HepG2 (cell line): ENCODE data around the gene GSC2. TPM values are rescaled to one million over a fixed set of nuclear protein-coding genes. Genes with fewer than 3 reads are reported as not detected.

Source experiments
- ATAC-seq: fragments of 200-7000 bp; cut with Tn5 transposase; 3 replicates; pipeline ENCODE4 v1.9.1; 2020; ENCODE audit warnings: mild to moderate bottlenecking, moderate library complexity
- BruUV-seq: library from RNA; stranded (reverse); fragments of 400-500 nt; replicated peaks from 2 replicates; lab custom pipeline; 2021; lab: Mats Ljungman, UMichigan
- CTCF ChIA-PET: fragments of 300-600 bp; formaldehyde crosslinking; extraction: SDS; loops from one replicate; lab custom pipeline; 2021; ENCODE audit warnings: low total read pairs, inconsistent platforms, low intra/inter-chr PET ratio; lab: Yijun Ruan, JAX
- POLR2A ChIA-PET: fragments of 350-600 bp; sonication (Branson Sonifier 250); formaldehyde crosslinking; loops from one replicate; lab custom pipeline; 2020; ENCODE audit warnings: antibody characterized with exemption, inconsistent platforms; lab: Yijun Ruan, JAX
- DNase-seq: peaks from one replicate; pipeline ENCODE4 v3.0.0-alpha.2; 2015; ENCODE audit warnings: low spot score
- FAIRE-seq: peaks from 3 replicates; lab custom pipeline; 2011; peaks lifted over from hg19 to GRCh38; lab: Jason Lieb, UNC
- H2AFZ ChIP-seq: one replicate; pipeline ENCODE4 v1.6.1; 2011; ENCODE audit warnings: low read length, inconsistent platforms
- H3K27ac ChIP-seq: fragments of 300-600 bp; 3 replicates; pipeline ENCODE4 v1.8.0; 2011; ENCODE audit warnings: mixed run types, mild to moderate bottlenecking, mixed read lengths, low read length, inconsistent platforms; ENCODE audit not compliant: insufficient read depth; ENCODE audit errors: extremely low read length
- H3K27me3 ChIP-seq, 2 experiments: fragments of 200-600 bp in 1 of 2; 2 replicates in 1 of 2; 3 replicates in 1 of 2; pipeline versions ENCODE4 v1.6.0 to v1.8.0; 2011; ENCODE audit warnings: low read length in 2 of 2, mild to moderate bottlenecking in 2 of 2, moderate library complexity in 2 of 2, inconsistent platforms in 1 of 2; ENCODE audit not compliant: insufficient read depth in 2 of 2, control insufficient read depth in 1 of 2
- H3K36me3 ChIP-seq, 2 experiments: fragments of 200-600 bp in 1 of 2; replicated peaks in 1 of 2; 2 replicates in 1 of 2; 3 replicates in 1 of 2; pipeline versions ENCODE4 v1.5.1 to v1.8.0; 2011; ENCODE audit warnings: low read length in 2 of 2, inconsistent platforms in 1 of 2; ENCODE audit not compliant: insufficient read depth in 2 of 2, control insufficient read depth in 1 of 2
- H3K4me1 ChIP-seq: 2 replicates; pipeline ENCODE4 v1.5.1; 2012; ENCODE audit warnings: low read length, inconsistent platforms; ENCODE audit not compliant: insufficient read depth
- H3K4me2 ChIP-seq: 2 replicates; pipeline ENCODE4 v1.6.0; 2011; ENCODE audit warnings: low read depth, low read length, inconsistent platforms
- H3K4me3 ChIP-seq, 3 experiments: fragments of 200-600 bp in 1 of 3; sonication (generic), shearing (Covaris generic) in 1 of 3; replicated peaks in 1 of 3; 2 replicates each; pipeline ENCODE4 v1.5.1; 2011 to 2016; ENCODE audit warnings: low read length in 3 of 3, inconsistent platforms in 2 of 3, low read depth in 2 of 3, mild to moderate bottlenecking in 2 of 3, control low read depth in 1 of 3, mixed read lengths in 1 of 3; ENCODE audit not compliant: insufficient read depth in 1 of 3
- H3K79me2 ChIP-seq: one replicate; pipeline ENCODE4 v1.6.1; 2011; ENCODE audit warnings: low read length, inconsistent platforms; ENCODE audit not compliant: insufficient read depth
- H3K9ac ChIP-seq: 2 replicates; pipeline ENCODE4 v1.6.0; 2011; ENCODE audit warnings: mild to moderate bottlenecking, low read depth, low read length, inconsistent platforms; ENCODE audit not compliant: insufficient read depth
- H3K9me3 ChIP-seq: 2 replicates; pipeline ENCODE4 v1.5.1; 2012; ENCODE audit warnings: mild to moderate bottlenecking, low read length
- H4K20me1 ChIP-seq: 2 replicates; pipeline ENCODE4 v1.6.0; 2011; ENCODE audit warnings: inconsistent platforms, mild to moderate bottlenecking, low read length, moderate library complexity; ENCODE audit not compliant: insufficient read depth
- E2F5 ChIP-seq: sonication (generic); formaldehyde crosslinking; conservative IDR thresholded peaks from 2 replicates; pipeline ENCODE4 v1.4.0; 2020; ENCODE audit warnings: missing genetic modification reagents
- NFAT5 ChIP-seq: sonication (generic); formaldehyde crosslinking; IDR thresholded peaks from 2 replicates; pipeline ENCODE4 v1.4.0; 2020; ENCODE audit warnings: missing genetic modification reagents
- SIX1 ChIP-seq: sonication (generic); formaldehyde crosslinking; IDR thresholded peaks from 2 replicates; pipeline ENCODE4 v1.4.0; 2020; ENCODE audit warnings: missing genetic modification reagents, borderline replicate concordance
- YY1 ChIP-seq: IDR thresholded peaks from 2 replicates; pipeline ENCODE4 v1.6.1; 2011; ENCODE audit warnings: low read length, low read depth, moderate library complexity, mild to moderate bottlenecking; ENCODE audit not compliant: insufficient read depth, insufficient replicate concordance
- ZFP41 ChIP-seq: sonication (generic); formaldehyde crosslinking; IDR thresholded peaks from 2 replicates; pipeline ENCODE4 v1.4.0; 2020; ENCODE audit warnings: mild to moderate bottlenecking, missing genetic modification reagents, borderline replicate concordance
- ZMYM4 ChIP-seq: sonication (generic); formaldehyde crosslinking; IDR thresholded peaks from 2 replicates; pipeline ENCODE4 v1.8.1; 2023; ENCODE audit warnings: mild to moderate bottlenecking, missing genetic modification reagents
- ZNF230 ChIP-seq: sonication (generic); formaldehyde crosslinking; IDR thresholded peaks from 2 replicates; pipeline ENCODE4 v1.4.0; 2020; ENCODE audit warnings: mild to moderate bottlenecking, missing genetic modification reagents
- ZNF34 ChIP-seq: sonication (generic); formaldehyde crosslinking; IDR thresholded peaks from 2 replicates; pipeline ENCODE4 v1.4.0; 2020; ENCODE audit warnings: mild to moderate bottlenecking, missing genetic modification reagents, borderline replicate concordance
- ZNF788 ChIP-seq: sonication (generic); formaldehyde crosslinking; IDR thresholded peaks from 2 replicates; pipeline ENCODE4 v1.5.0; 2020; ENCODE audit warnings: mild to moderate bottlenecking, missing genetic modification reagents, borderline replicate concordance
- ZNF792 ChIP-seq: IDR thresholded peaks from 2 replicates; pipeline ENCODE4 v1.6.1; 2016
- WGBS: methylation state at CpG from one replicate; pipeline ENCODE4 v1.1.6; 2017; ENCODE audit warnings: low lambda C conversion rate; 5-methylcytosine and 5-hydroxymethylcytosine counted together
- in situ Hi-C: cut with HindIII; loops from 2 replicates; pipeline ENCODE4 v1.10.0; 2017; ENCODE audit warnings: low pct_unique_long_range_greater_than_20kb; ENCODE audit not compliant: extremely low pct_ligation_motif_present
- intact Hi-C: fragments of 100-400 bp; cut with micrococcal nuclease; formaldehyde crosslinking; loops from one replicate; pipeline ENCODE4 v1.10.0; 2022; ENCODE audit not compliant: unreplicated experiment
- polyA plus RNA-seq, 8 experiments: library from polyadenylated mRNA; depleted of rRNA in 3 of 8; stranded (reverse) in 7 of 8; unstranded in 1 of 8; fragments of >200 nt; fragmentation: Illumina TruSeq in 4 of 8; extraction: Trizol in 4 of 8; gene quantifications; 2 replicates each; pipeline versions ENCODE4 v1.2.1 to v1.2.3, GENCODE V29; 2011 to 2016; ENCODE audit warnings: low read depth in 4 of 8, missing spikeins in 1 of 8, mixed read lengths in 1 of 8; ENCODE audit not compliant: insufficient read depth in 1 of 8
- total RNA-seq, 5 experiments: library from RNA; depleted of rRNA; stranded (reverse); fragments of >200 nt; fragmentation: Illumina TruSeq; extraction: Trizol; gene quantifications; 2 replicates each; pipeline ENCODE4 v1.2.3, GENCODE V29; 2016; ENCODE audit warnings: low read depth in 1 of 5

Gene GSC2
- total and polyA plus RNA-seq, 2 of the 13 experiments (the other 11 are each of a cell fraction or from before 2014, with no cell fraction given): not detected

- BruUV-seq: no TSS peak
- in situ Hi-C loops: no loop called here
Observed at GRCh38 chr22:19142394-19142793, 7.7 kb downstream of the GSC2 start.

More at GRCh38 chr22:19142394-19142793, 7.7 kb downstream of the GSC2 start:
- ATAC-seq: no peak
- WGBS: 98% methylated on average over 6 of the region's 9 CpGs
- Histone ChIP-seq H3K27me3 (peaks cover 3 to 15% of the 10 kb centered on the region in 2 experiments; a peak in 3 of 5 replicates), H3K9ac (no peak overlapping the region), H3K4me2 (no peak overlapping the region), H3K4me1 (peaks cover 17% of the 10 kb centered on the region), H3K4me3 (no peak overlapping the region), H4K20me1 (no peaks in the 10 kb centered on the region), H3K9me3 (no peaks in the 10 kb centered on the region), H3K27ac (no peak overlapping the region), H3K36me3 (peaks cover 14 to 46% of the 10 kb centered on the region in 2 experiments; a peak in 4 of 5 replicates), H3K79me2 (peaks cover 13% of the 10 kb centered on the region), H2AFZ (no peak overlapping the region)
- TF ChIP-seq ZMYM4 (no peak), ZNF230 (CRISPR knock-in tag) (no peak), E2F5 (no peak), NFAT5 (no peak), SIX1 (CRISPR knock-in tag) (no peak), ZNF788 (CRISPR knock-in tag) (no peak), YY1 (no peak), ZNF792 (CRISPR knock-in tag) (no peak), ZFP41 (CRISPR knock-in tag) (no peak), ZNF34 (no peak)
- POLR2A ChIA-PET: no interaction called here
- FAIRE-seq: no peak
- intact Hi-C loops: no loop called here
- CTCF ChIA-PET: no interaction called here
- DNase-seq: no peak
